T47D (cell line): ENCODE results near the gene HORMAD2.

ENCODE experiments used
- DNase-seq, 2 experiments: peaks; one replicate each; pipeline versions ENCODE4 v3.0.0 to v3.0.0-alpha.2; 2011 to 2012; ENCODE audit warnings: low read depth in 1 of 2, low spot score in 1 of 2
- JUND ChIP-seq: IDR thresholded peaks from 2 replicates; pipeline ENCODE4 v1.6.1; 2012; ENCODE audit warnings: low read depth
- in situ Hi-C: cut with HindIII; loops from 2 replicates; pipeline ENCODE4 v1.10.0; 2016; ENCODE audit warnings: low sequenced_read_pairs, low pct_unique_long_range_greater_than_20kb

Gene HORMAD2

DNA sequence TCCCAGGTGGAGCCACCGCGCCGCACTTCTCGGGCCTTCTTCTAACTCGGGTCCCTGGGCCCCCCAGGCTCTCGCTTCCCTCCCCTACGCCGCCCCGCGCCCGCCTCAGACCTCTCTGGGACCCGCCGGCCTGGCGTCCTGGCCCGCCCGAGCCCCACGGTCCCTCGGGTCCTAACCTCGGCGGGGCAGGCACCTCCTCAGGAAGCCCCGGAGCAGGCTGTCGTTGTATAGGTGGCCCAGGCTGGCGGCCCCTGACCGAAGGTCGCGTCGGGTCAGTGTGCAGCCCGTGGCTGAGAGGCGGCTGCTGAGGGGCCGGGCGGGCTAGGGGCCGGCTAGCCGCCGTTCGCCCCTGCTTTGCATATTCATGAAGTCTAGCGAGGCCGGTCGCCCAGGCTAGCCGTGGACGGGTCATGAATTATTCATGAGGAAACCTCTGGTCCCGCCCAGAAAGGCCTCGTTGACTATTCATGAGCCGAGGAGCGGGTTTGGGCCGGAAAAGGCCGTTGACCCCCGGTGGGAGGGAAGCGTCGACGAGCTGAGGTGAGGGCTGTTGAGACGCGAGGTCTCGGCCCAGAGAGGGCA is at the start of gene HORMAD2:
HORMAD2 (plus strand) TSS at position 513 of the 582 bp plus-strand sequence. CDS start 13,489 bp downstream, outside the sequence.
- in situ Hi-C loops = no loop called here
- no peak for TF ChIP-seq JUND
- no peak for DNase-seq

- in situ Hi-C loops = no loop called here
- DNase-seq = no peak
- TF ChIP-seq JUND = no peak
Observed at GRCh38 chr22:30031328-30031727, 48.9 kb upstream of the HORMAD2 start.

GRCh38 chr22:30031764-30032455 is 48.4 kb upstream of the HORMAD2 start:
- no peak for DNase-seq
- no peak for TF ChIP-seq JUND
- in situ Hi-C loops = no loop called here

GRCh38 chr22:30033137-30033536 is 47.1 kb upstream of the HORMAD2 start:
- TF ChIP-seq JUND = no peak
- no peak for DNase-seq
- in situ Hi-C loops = no loop called here

GRCh38 chr22:30033901-30034300 is 46.4 kb upstream of the HORMAD2 start:
- TF ChIP-seq JUND = no peak
- in situ Hi-C loops = no loop called here
- no peak for DNase-seq

DNA sequence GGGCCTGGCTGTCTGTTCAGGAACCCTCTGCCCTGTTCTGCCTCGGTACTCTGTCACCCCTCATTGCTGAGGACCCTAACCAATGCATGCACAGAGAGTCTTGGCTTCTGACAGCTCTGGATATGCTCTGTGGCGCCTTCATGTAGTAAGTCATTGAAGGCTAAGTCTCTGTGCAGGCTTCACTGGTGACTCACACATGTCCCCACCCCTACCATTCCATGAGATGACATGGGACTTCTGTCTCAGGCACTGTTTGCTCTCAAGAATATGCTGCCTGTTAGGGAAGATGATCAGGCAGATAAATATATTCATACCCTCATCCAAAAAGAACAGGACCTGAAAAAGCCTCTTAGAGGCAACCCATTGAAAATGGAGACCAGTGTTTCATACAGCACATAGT is 43.6 kb upstream of the HORMAD2 start:
- DNase-seq = no peak
- in situ Hi-C loops = no loop called here

GRCh38 chr22:30038219-30038618 is 42.0 kb upstream of the HORMAD2 start:
- TF ChIP-seq JUND = no peak
- peak in 1 of 2 experiments; percentile 79 for DNase-seq
- in situ Hi-C loops = no loop called here

More for the DNA sequence above, 43.6 kb upstream of the HORMAD2 start:
- TF ChIP-seq JUND = no peak

DNA sequence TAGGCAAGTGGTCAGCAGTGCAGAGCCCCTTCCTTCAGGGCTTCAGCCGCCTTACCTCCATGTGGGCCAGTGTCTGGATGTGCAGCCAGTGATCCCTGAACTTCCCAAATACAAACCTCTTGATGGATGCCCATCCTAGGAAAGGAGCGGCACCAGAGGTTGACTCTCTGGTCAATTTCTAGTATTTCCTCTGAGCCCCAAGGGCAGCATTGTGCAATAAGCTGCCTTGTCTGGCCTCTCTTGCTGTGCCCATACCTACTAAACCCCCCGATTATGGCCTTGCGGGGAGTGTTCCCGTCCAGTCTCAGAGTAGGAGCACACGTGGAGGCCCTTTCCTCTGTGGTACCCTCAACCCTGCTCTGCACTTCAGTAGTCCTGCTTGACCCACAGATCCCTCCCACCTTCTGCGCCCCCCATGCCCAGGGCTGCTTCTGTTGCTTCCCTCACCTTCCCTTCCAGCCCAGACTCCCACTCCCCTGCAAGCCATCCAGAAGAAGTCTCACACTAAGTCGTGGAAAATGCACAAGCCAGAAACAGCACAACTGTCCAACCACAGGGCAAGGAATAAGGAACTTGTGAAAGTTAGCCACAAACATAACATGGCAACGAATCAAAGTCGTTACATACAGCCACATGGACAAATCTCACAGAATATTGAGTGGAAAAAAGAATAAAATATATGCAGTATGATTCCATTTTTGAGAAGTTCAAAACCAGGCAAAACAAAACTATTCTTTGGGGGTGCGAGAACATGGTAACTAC is 39.6 kb upstream of the HORMAD2 start:
- DNase-seq = no peak
- TF ChIP-seq JUND = no peak
- in situ Hi-C loops = no loop called here

- no peak for DNase-seq
- in situ Hi-C loops = no loop called here
- no peak for TF ChIP-seq JUND
Observed at GRCh38 chr22:30041475-30041874, 38.8 kb upstream of the HORMAD2 start.

- in situ Hi-C loops = no loop called here
- TF ChIP-seq JUND = no peak
- DNase-seq = no peak
Observed at GRCh38 chr22:30041881-30042280, 38.4 kb upstream of the HORMAD2 start.

DNA sequence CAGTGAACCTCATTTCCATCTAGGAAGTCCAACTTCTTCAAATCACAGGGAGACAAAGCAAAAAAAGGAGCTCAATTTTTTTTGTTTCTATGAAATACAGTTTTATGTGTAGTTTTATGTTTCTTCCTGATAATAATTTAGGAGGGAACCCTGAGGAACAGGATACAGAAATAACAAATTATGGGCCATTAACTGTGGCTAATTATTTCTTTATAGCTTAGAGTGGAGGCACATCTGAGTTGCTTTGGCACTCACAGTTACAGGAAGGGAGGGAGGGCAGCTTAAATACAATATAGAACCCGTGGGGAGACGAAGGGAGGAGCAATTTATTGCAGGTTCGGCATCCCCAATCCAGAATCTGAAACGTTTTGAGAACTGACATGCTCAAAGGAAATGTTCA is 37.1 kb upstream of the HORMAD2 start:
- in situ Hi-C loops = no loop called here
- no peak for TF ChIP-seq JUND
- DNase-seq = no peak

- in situ Hi-C loops = no loop called here
- TF ChIP-seq JUND = 0 out of 2 replicates have a peak, but pooled peaks have one; percentile 63
- DNase-seq = peak; percentile 39 to 59
Observed at GRCh38 chr22:30044369-30044768, 35.9 kb upstream of the HORMAD2 start.
